Testis (tissue), 3 donors: ENCODE results near the gene PEX11B. TPM values are rescaled to one million over a fixed set of nuclear protein-coding genes. Genes with fewer than 3 reads are reported as not detected.
A peak's percentile ranks its signal among the peaks of the same experiment; 100 is the strongest.
"Not testable (repeated sequence)": the region's sequence is repeated elsewhere in the genome, so short reads cannot be mapped to it uniquely, and the experiment has no call there.

Experiments used
- DNase-seq: peaks from one replicate; pipeline ENCODE4 v3.0.0-alpha.2; 2019
- H3K27ac ChIP-seq, 2 donors: fragments of 200-600 bp; sonication (generic); one replicate each; pipeline ENCODE4 v1.5.1; 2019
- H3K27me3 ChIP-seq: fragments of 200-600 bp; sonication (generic); one replicate; pipeline ENCODE4 v1.5.1; 2019
- H3K36me3 ChIP-seq: fragments of 200-600 bp; sonication (generic); one replicate; pipeline ENCODE4 v1.5.1; 2017; ENCODE audit warnings: low read depth; ENCODE audit errors: missing control alignments
- H3K4me1 ChIP-seq: fragments of 200-600 bp; sonication (generic); one replicate; pipeline ENCODE4 v1.5.1; 2019
- H3K4me3 ChIP-seq, 2 donors: fragments of 200-600 bp; sonication (generic); one replicate each; pipeline ENCODE4 v1.5.1; 2017 to 2019
- H3K9me3 ChIP-seq: fragments of 200-600 bp; sonication (generic); one replicate; pipeline ENCODE4 v1.5.1; 2017
- CTCF ChIP-seq, 3 experiments: fragments of 450-650 bp in 2 of 3; fragments of 200-600 bp in 1 of 3; sonication (generic) in 1 of 3; IDR thresholded peaks; one replicate each; pipeline ENCODE4 v1.5.1; 2016 to 2019; ENCODE audit warnings: antibody characterized with exemption in 3 of 3, mild to moderate bottlenecking in 2 of 3, moderate library complexity in 1 of 3
- POLR2A ChIP-seq: fragments of 450-650 bp; IDR thresholded peaks from one replicate; pipeline ENCODE4 v1.6.1; 2017; ENCODE audit warnings: antibody characterized with exemption, mild to moderate bottlenecking, moderate library complexity
- WGBS, 2 donors: methylation state at CpG; one replicate each; pipeline ENCODE4 v1.1.5; 2018; 5-methylcytosine and 5-hydroxymethylcytosine counted together
- intact Hi-C: fragments of 100-400 bp; cut with DNase I; formaldehyde crosslinking; loops from one replicate; pipeline ENCODE4 v1.15.1; 2023; ENCODE audit warnings: low total_unique reads
- polyA plus RNA-seq: library from polyadenylated mRNA; stranded (reverse); fragments of 350-450 nt; fragmentation: Illumina TruSeq; extraction: RNeasy Lipid Tissue Mini Kit (QIAGEN cat#74804); gene quantifications from one replicate; pipeline ENCODE4 v1.2.3, GENCODE V29; 2014; ENCODE audit warnings: low read depth, low replicate concordance; ENCODE audit not compliant: insufficient read depth
- total RNA-seq, 2 donors: library from RNA; depleted of rRNA; stranded (reverse); fragments of >200 nt; gene quantifications; one replicate each; pipeline ENCODE4 v1.2.3, GENCODE V29; 2016

Gene PEX11B
- total and polyA plus RNA-seq, 3 donors from 2014 or later, result 42.1 to 54.8 (median 42.7) TPM

- Histone ChIP-seq H3K4me1 (peaks cover 7% of the 10 kb centered on the region), H3K27me3 (no peaks in the 10 kb centered on the region), H3K27ac (peak overlapping the region; percentile 96 to 98), H3K4me3 (peak overlapping the region; percentile 80 to 95), H3K9me3 (no peaks in the 10 kb centered on the region), H3K36me3 (no peaks in the 10 kb centered on the region)
- TF ChIP-seq CTCF (IDR thresholded peaks at IDR 0.05), result no peak
- TF ChIP-seq POLR2A, result no peak
- 3 to 8% methylated on average over 19 of the region's 19 CpGs for WGBS, 2 donors
- no peak for DNase-seq
- intact Hi-C loops, result no loop called here
These were observed 8.2 kb upstream of the PEX11B start for GRCh38 chr1:145926686-145927062.

GRCh38 chr1:145922266-145922665, 3.7 kb upstream of the PEX11B start:
- H3K36me3 ChIP-seq, result no peaks in the 10 kb centered on the region
- WGBS, 2 donors, result 63 to 72% methylated on average over 2 of the region's 2 CpGs
- intact Hi-C loops, result no loop called here
- no peaks in the 10 kb centered on the region for H3K9me3 ChIP-seq
- TF ChIP-seq CTCF (IDR thresholded peaks at IDR 0.05) (no peak), POLR2A (no peak)
- H3K4me3 ChIP-seq, result no peak overlapping the region
- H3K27ac ChIP-seq, result no peak overlapping the region
- DNase-seq, result no peak
- peaks cover 25% of the 10 kb centered on the region for H3K4me1 ChIP-seq
- H3K27me3 ChIP-seq, result no peaks in the 10 kb centered on the region

GRCh38 chr1:145920297-145920696, 1.8 kb upstream of the PEX11B start:
- H3K36me3 ChIP-seq, H3K9me3 ChIP-seq, H3K27ac ChIP-seq, intact Hi-C loops, H3K27me3 ChIP-seq, DNase-seq, H3K4me3 ChIP-seq: not testable (repeated sequence)
- 85 to 86% methylated on average over 2 to 4 of the region's 4 CpGs for WGBS, 2 donors
- H3K4me1 ChIP-seq, result peaks cover 23% of the 10 kb centered on the region

GRCh38 chr1:145918992-145919939, 749 bp upstream of the PEX11B start:
- H3K4me3 ChIP-seq, result peak overlapping the region; percentile 88 to 92
- no peaks in the 10 kb centered on the region for H3K9me3 ChIP-seq
- 1 to 2% methylated on average over 29 to 33 of the region's 33 CpGs for WGBS, 2 donors
- intact Hi-C loops, result no loop called here
- H3K27me3 ChIP-seq, result no peaks in the 10 kb centered on the region
- TF ChIP-seq CTCF (IDR thresholded peaks at IDR 0.05) (no peak), POLR2A (no peak)
- H3K27ac ChIP-seq, result peak overlapping the region; percentile 80 to 88
- peak; percentile 76 for DNase-seq
- peaks cover 23% of the 10 kb centered on the region for H3K4me1 ChIP-seq
- H3K36me3 ChIP-seq, result no peaks in the 10 kb centered on the region

- H3K4me1 ChIP-seq, result peaks cover 23% of the 10 kb centered on the region
- 42 to 61% methylated on average over 5 of the region's 5 CpGs for WGBS, 2 donors
- no peaks in the 10 kb centered on the region for H3K27me3 ChIP-seq
- TF ChIP-seq POLR2A (no peak), CTCF (IDR thresholded peaks at IDR 0.05) (no peak)
- H3K36me3 ChIP-seq, result no peaks in the 10 kb centered on the region
- peak overlapping the region; percentile 88 to 92 for H3K4me3 ChIP-seq
- no peak for DNase-seq
- intact Hi-C loops, result no loop called here
- peak overlapping the region; percentile 80 to 88 for H3K27ac ChIP-seq
- H3K9me3 ChIP-seq, result no peaks in the 10 kb centered on the region
These were observed 922 bp downstream of the PEX11B start for GRCh38 chr1:145917595-145917994.
